Activated CD4-positive, alpha-beta T cell treated with anti-CD3 and anti-CD28 coated beads, Interleukin-2, amount 10 ng/mL, durations not matched to agents 24 days and 14 days (primary cell): ENCODE measurements around the gene CLEC19A. TPM values are rescaled to one million over a fixed set of nuclear protein-coding genes. Genes with fewer than 3 reads are reported as not detected.

Source experiments
- DNase-seq: peaks from one replicate; pipeline ENCODE4 v3.0.0; 2022
- H3K27ac Mint-ChIP-seq: one replicate; pipeline ENCODE4 v1.8.0; 2022; ENCODE audit warnings: mild to moderate bottlenecking, mixed read lengths
- H3K27me3 Mint-ChIP-seq: one replicate; pipeline ENCODE4 v1.8.0; 2022; ENCODE audit warnings: mixed read lengths
- H3K36me3 Mint-ChIP-seq: one replicate; pipeline ENCODE4 v1.8.0; 2022; ENCODE audit warnings: low read depth, mild to moderate bottlenecking, mixed read lengths
- H3K4me1 Mint-ChIP-seq: one replicate; pipeline ENCODE4 v1.8.0; 2021; ENCODE audit warnings: mixed read lengths
- H3K4me3 Mint-ChIP-seq: one replicate; pipeline ENCODE4 v1.8.0; 2022; ENCODE audit warnings: mild to moderate bottlenecking, moderate library complexity, mixed read lengths
- H3K9me3 Mint-ChIP-seq: one replicate; pipeline ENCODE4 v1.8.0; 2021; ENCODE audit warnings: mixed read lengths
- intact Hi-C: fragments of 100-400 bp; cut with micrococcal nuclease; formaldehyde crosslinking; loops from one replicate; pipeline ENCODE4 v1.15.1; 2023
- total RNA-seq: library from RNA; stranded (reverse); gene quantifications from 2 replicates; pipeline ENCODE4 v1.2.3, GENCODE V29; 2022

CLEC19A gene
- not detected in 2 replicates for total RNA-seq

GRCh38 chr16:19285431-19285830 lies at the start of gene CLEC19A:
TSS of gene CLEC19A (plus strand) at chr16:19285731. CDS start at chr16:19285852, 121 bp downstream.
- H3K27ac Mint-ChIP-seq, result no peak within 1 kb of the TSS
- no peaks in the 10 kb centered on the region for H3K36me3 Mint-ChIP-seq
- peaks cover 7% of the 10 kb centered on the region for H3K27me3 Mint-ChIP-seq
- no peak for DNase-seq
- H3K4me1 Mint-ChIP-seq, result peaks cover 10% of the 10 kb centered on the region
- intact Hi-C loops, result no loop called here
- H3K9me3 Mint-ChIP-seq, result no peaks in the 10 kb centered on the region
- no peak within 1 kb of the TSS for H3K4me3 Mint-ChIP-seq

- Mint-ChIP-seq H3K4me1 (no peaks in the 10 kb centered on the region), H3K27me3 (no peaks in the 10 kb centered on the region), H3K9me3 (peaks cover 17% of the 10 kb centered on the region), H3K36me3 (no peaks in the 10 kb centered on the region), H3K4me3 (no peak overlapping the region), H3K27ac (no peak overlapping the region)
- intact Hi-C loops, result no loop called here
- DNase-seq, result no peak
Observed at GRCh38 chr16:19235886-19236285, 49.6 kb upstream of the CLEC19A start.

- Mint-ChIP-seq H3K4me1 (no peaks in the 10 kb centered on the region), H3K27me3 (no peaks in the 10 kb centered on the region), H3K4me3 (no peak overlapping the region), H3K36me3 (no peaks in the 10 kb centered on the region), H3K27ac (no peak overlapping the region), H3K9me3 (peaks cover 17% of the 10 kb centered on the region)
- DNase-seq, result no peak
- intact Hi-C loops, result no loop called here
Observed at GRCh38 chr16:19236561-19237209, 48.8 kb upstream of the CLEC19A start.

GRCh38 chr16:19238406-19238805 lies 47.1 kb upstream of the CLEC19A start:
- Mint-ChIP-seq H3K27me3 (no peaks in the 10 kb centered on the region), H3K9me3 (peaks cover 17% of the 10 kb centered on the region), H3K4me1 (no peaks in the 10 kb centered on the region), H3K27ac (no peak overlapping the region), H3K4me3 (no peak overlapping the region), H3K36me3 (no peaks in the 10 kb centered on the region)
- intact Hi-C loops, result no loop called here
- DNase-seq, result no peak

- peaks cover 17% of the 10 kb centered on the region for H3K9me3 Mint-ChIP-seq
- H3K27me3 Mint-ChIP-seq, result no peaks in the 10 kb centered on the region
- no peak overlapping the region for H3K4me3 Mint-ChIP-seq
- H3K4me1 Mint-ChIP-seq, result no peaks in the 10 kb centered on the region
- H3K36me3 Mint-ChIP-seq, result no peaks in the 10 kb centered on the region
- intact Hi-C loops, result no loop called here
- H3K27ac Mint-ChIP-seq, result no peak overlapping the region
- no peak for DNase-seq
Observed at GRCh38 chr16:19239511-19240155, 45.9 kb upstream of the CLEC19A start.

GRCh38 chr16:19240494-19240893 lies 45.0 kb upstream of the CLEC19A start:
- no peaks in the 10 kb centered on the region for H3K27me3 Mint-ChIP-seq
- H3K9me3 Mint-ChIP-seq, result peaks cover 9% of the 10 kb centered on the region
- no peak for DNase-seq
- H3K36me3 Mint-ChIP-seq, result no peaks in the 10 kb centered on the region
- no peak overlapping the region for H3K4me3 Mint-ChIP-seq
- intact Hi-C loops, result no loop called here
- no peak overlapping the region for H3K27ac Mint-ChIP-seq
- H3K4me1 Mint-ChIP-seq, result no peaks in the 10 kb centered on the region

GRCh38 chr16:19241512-19241911 lies 44.0 kb upstream of the CLEC19A start:
- H3K4me1 Mint-ChIP-seq, result no peaks in the 10 kb centered on the region
- peaks cover 3% of the 10 kb centered on the region for H3K9me3 Mint-ChIP-seq
- DNase-seq, result no peak
- H3K4me3 Mint-ChIP-seq, result no peak overlapping the region
- H3K27ac Mint-ChIP-seq, result no peak overlapping the region
- no peaks in the 10 kb centered on the region for H3K36me3 Mint-ChIP-seq
- intact Hi-C loops, result no loop called here
- no peaks in the 10 kb centered on the region for H3K27me3 Mint-ChIP-seq

- Mint-ChIP-seq H3K4me3 (no peak overlapping the region), H3K4me1 (no peaks in the 10 kb centered on the region), H3K36me3 (no peaks in the 10 kb centered on the region), H3K27me3 (no peaks in the 10 kb centered on the region), H3K9me3 (peaks cover 3% of the 10 kb centered on the region), H3K27ac (no peak overlapping the region)
- intact Hi-C loops, result no loop called here
- DNase-seq, result no peak
Observed at GRCh38 chr16:19242186-19242585, 43.3 kb upstream of the CLEC19A start.

GRCh38 chr16:19242987-19243575 lies 42.5 kb upstream of the CLEC19A start:
- Mint-ChIP-seq H3K27me3 (no peaks in the 10 kb centered on the region), H3K4me3 (no peak overlapping the region), H3K4me1 (no peaks in the 10 kb centered on the region), H3K36me3 (no peaks in the 10 kb centered on the region), H3K9me3 (peaks cover 3% of the 10 kb centered on the region), H3K27ac (no peak overlapping the region)
- intact Hi-C loops, result no loop called here
- no peak for DNase-seq

GRCh38 chr16:19245326-19245925 lies 40.1 kb upstream of the CLEC19A start:
- H3K9me3 Mint-ChIP-seq, result no peaks in the 10 kb centered on the region
- H3K27me3 Mint-ChIP-seq, result no peaks in the 10 kb centered on the region
- intact Hi-C loops, result no loop called here
- no peaks in the 10 kb centered on the region for H3K36me3 Mint-ChIP-seq
- no peak for DNase-seq
- no peak overlapping the region for H3K27ac Mint-ChIP-seq
- H3K4me3 Mint-ChIP-seq, result no peak overlapping the region
- H3K4me1 Mint-ChIP-seq, result no peaks in the 10 kb centered on the region

- DNase-seq, result no peak
- Mint-ChIP-seq H3K9me3 (no peaks in the 10 kb centered on the region), H3K27me3 (peaks cover 4% of the 10 kb centered on the region), H3K4me1 (no peaks in the 10 kb centered on the region), H3K4me3 (no peak overlapping the region), H3K27ac (no peak overlapping the region), H3K36me3 (no peaks in the 10 kb centered on the region)
- intact Hi-C loops, result no loop called here
Observed at GRCh38 chr16:19252904-19253303, 32.6 kb upstream of the CLEC19A start.

- intact Hi-C loops, result no loop called here
- H3K27ac Mint-ChIP-seq, result no peak overlapping the region
- no peak for DNase-seq
- no peak overlapping the region for H3K4me3 Mint-ChIP-seq
- H3K36me3 Mint-ChIP-seq, result no peaks in the 10 kb centered on the region
- H3K27me3 Mint-ChIP-seq, result peaks cover 7% of the 10 kb centered on the region
- no peaks in the 10 kb centered on the region for H3K4me1 Mint-ChIP-seq
- H3K9me3 Mint-ChIP-seq, result no peaks in the 10 kb centered on the region
Observed at GRCh38 chr16:19254611-19255010, 30.9 kb upstream of the CLEC19A start.

- H3K36me3 Mint-ChIP-seq, result no peaks in the 10 kb centered on the region
- H3K9me3 Mint-ChIP-seq, result peaks cover 21% of the 10 kb centered on the region
- peaks cover 1% of the 10 kb centered on the region for H3K27me3 Mint-ChIP-seq
- H3K4me1 Mint-ChIP-seq, result no peaks in the 10 kb centered on the region
- no peak overlapping the region for H3K4me3 Mint-ChIP-seq
- no peak overlapping the region for H3K27ac Mint-ChIP-seq
- intact Hi-C loops, result no loop called here
- DNase-seq, result no peak
Observed at GRCh38 chr16:19264123-19264673, 21.3 kb upstream of the CLEC19A start.

GRCh38 chr16:19265380-19265930 lies 20.1 kb upstream of the CLEC19A start:
- H3K9me3 Mint-ChIP-seq, result peaks cover 23% of the 10 kb centered on the region
- H3K27me3 Mint-ChIP-seq, result peaks cover 1% of the 10 kb centered on the region
- no peak overlapping the region for H3K27ac Mint-ChIP-seq
- H3K4me3 Mint-ChIP-seq, result no peak overlapping the region
- intact Hi-C loops, result no loop called here
- no peaks in the 10 kb centered on the region for H3K4me1 Mint-ChIP-seq
- H3K36me3 Mint-ChIP-seq, result no peaks in the 10 kb centered on the region
- DNase-seq, result no peak
